Effector memory CD8-positive, alpha-beta T cell (primary cell): Measurements from ENCODE around the gene CNN3.
"Not testable (repeated sequence)": the region's sequence is repeated elsewhere in the genome, so short reads cannot be mapped to it uniquely, and the experiment has no call there.

Experiments
- ATAC-seq: fragments of 150-1000 bp; cut with Tn5 transposase; replicated peaks from 2 replicates; pipeline ENCODE4 v1.10.0; 2021; ENCODE audit warnings: mild to moderate bottlenecking, moderate library complexity
- DNase-seq, 3 experiments: peaks; one replicate each; pipeline ENCODE4 v3.0.0; 2021
- H3K27ac Mint-ChIP-seq, 2 donors: one replicate each; pipeline ENCODE4 v1.8.0; 2022; ENCODE audit warnings: mild to moderate bottlenecking in 2 of 2, mixed read lengths in 2 of 2, moderate library complexity in 2 of 2
- H3K27me3 Mint-ChIP-seq, 2 donors: one replicate each; pipeline ENCODE4 v1.8.0; 2022; ENCODE audit warnings: mixed read lengths in 2 of 2
- H3K36me3 Mint-ChIP-seq: one replicate; pipeline ENCODE4 v1.8.0; 2022; ENCODE audit warnings: mild to moderate bottlenecking, moderate library complexity, mixed read lengths; ENCODE audit not compliant: insufficient read depth
- H3K4me1 Mint-ChIP-seq, 2 donors: one replicate each; pipeline ENCODE4 v1.8.0; 2022; ENCODE audit warnings: low read depth in 2 of 2, mixed read lengths in 2 of 2
- H3K4me3 Mint-ChIP-seq, 2 donors: one replicate each; pipeline ENCODE4 v1.8.0; 2022; ENCODE audit warnings: mild to moderate bottlenecking in 2 of 2, mixed read lengths in 2 of 2, moderate library complexity in 2 of 2
- H3K9me3 Mint-ChIP-seq, 2 donors: one replicate each; pipeline ENCODE4 v1.8.0; 2022; ENCODE audit warnings: mixed read lengths in 2 of 2

Gene CNN3

GRCh38 chr1:94941480-94941879 is 14.6 kb upstream of the CNN3 start:
- not testable (repeated sequence) for H3K27ac Mint-ChIP-seq, H3K9me3 Mint-ChIP-seq, H3K4me1 Mint-ChIP-seq, H3K4me3 Mint-ChIP-seq, ATAC-seq, H3K36me3 Mint-ChIP-seq, DNase-seq
- peaks cover 40 to 45% of the 10 kb centered on the region in 2 donors for H3K27me3 Mint-ChIP-seq

- no peak for ATAC-seq
- H3K27ac Mint-ChIP-seq, result no peak overlapping the region
- H3K27me3 Mint-ChIP-seq, result peaks cover 38 to 47% of the 10 kb centered on the region in 2 donors
Measured at GRCh38 chr1:94940738-94941137, 13.8 kb upstream of the CNN3 start.

GRCh38 chr1:94937820-94938219 is 10.9 kb upstream of the CNN3 start:
- Mint-ChIP-seq H3K27ac (no peak overlapping the region), H3K4me1 (no peaks in the 10 kb centered on the region), H3K27me3 (peaks cover 11 to 31% of the 10 kb centered on the region in 2 donors), H3K36me3 (no peaks in the 10 kb centered on the region), H3K4me3 (no peak overlapping the region), H3K9me3 (no peaks in the 10 kb centered on the region)
- DNase-seq (no peak), ATAC-seq (no peak)

More at GRCh38 chr1:94940738-94941137, 13.8 kb upstream of the CNN3 start:
- H3K36me3 Mint-ChIP-seq, result no peaks in the 10 kb centered on the region
- no peaks in the 10 kb centered on the region for H3K9me3 Mint-ChIP-seq
- H3K4me3 Mint-ChIP-seq, result no peak overlapping the region
- no peak for DNase-seq
- H3K4me1 Mint-ChIP-seq, result no peaks in the 10 kb centered on the region

GRCh38 chr1:94936861-94937620 is 10.1 kb upstream of the CNN3 start:
- no peak overlapping the region for H3K4me3 Mint-ChIP-seq
- H3K36me3 Mint-ChIP-seq, result no peaks in the 10 kb centered on the region
- no peaks in the 10 kb centered on the region for H3K4me1 Mint-ChIP-seq
- ATAC-seq (no peak), DNase-seq (no peak)
- no peaks in the 10 kb centered on the region for H3K9me3 Mint-ChIP-seq
- peaks cover 11 to 31% of the 10 kb centered on the region in 2 donors for H3K27me3 Mint-ChIP-seq
- no peak overlapping the region for H3K27ac Mint-ChIP-seq

GRCh38 chr1:94935476-94935875 is 8.6 kb upstream of the CNN3 start:
- Mint-ChIP-seq H3K9me3 (no peaks in the 10 kb centered on the region), H3K4me3 (no peak overlapping the region), H3K4me1 (no peaks in the 10 kb centered on the region), H3K36me3 (no peaks in the 10 kb centered on the region), H3K27ac (no peak overlapping the region), H3K27me3 (peaks cover 11 to 21% of the 10 kb centered on the region in 2 donors)
- ATAC-seq, result no peak
- no peak for DNase-seq

GRCh38 chr1:94935034-94935433 is 8.1 kb upstream of the CNN3 start:
- H3K4me1 Mint-ChIP-seq, result no peaks in the 10 kb centered on the region
- no peaks in the 10 kb centered on the region for H3K36me3 Mint-ChIP-seq

GRCh38 chr1:94934551-94934950 is 7.6 kb upstream of the CNN3 start:
- no peak overlapping the region for H3K4me3 Mint-ChIP-seq
- H3K27ac Mint-ChIP-seq, result no peak overlapping the region
- DNase-seq, result no peak
- H3K9me3 Mint-ChIP-seq, result no peaks in the 10 kb centered on the region
- ATAC-seq, result no peak
- H3K4me1 Mint-ChIP-seq, result no peaks in the 10 kb centered on the region
- H3K36me3 Mint-ChIP-seq, result no peaks in the 10 kb centered on the region
- peaks cover 11 to 22% of the 10 kb centered on the region in 2 donors for H3K27me3 Mint-ChIP-seq

More at GRCh38 chr1:94935034-94935433, 8.1 kb upstream of the CNN3 start:
- ATAC-seq, result no peak
- no peaks in the 10 kb centered on the region for H3K9me3 Mint-ChIP-seq
- peaks cover 11 to 20% of the 10 kb centered on the region in 2 donors for H3K27me3 Mint-ChIP-seq
- H3K4me3 Mint-ChIP-seq, result no peak overlapping the region
- no peak overlapping the region for H3K27ac Mint-ChIP-seq
- no peak for DNase-seq

GRCh38 chr1:94931254-94931841 is 4.4 kb upstream of the CNN3 start:
- peaks cover 3 to 7% of the 10 kb centered on the region in 2 donors for H3K4me1 Mint-ChIP-seq
- H3K4me3 Mint-ChIP-seq, result no peak overlapping the region
- peaks cover 18 to 33% of the 10 kb centered on the region in 2 donors for H3K27me3 Mint-ChIP-seq
- ATAC-seq, result no peak
- H3K27ac Mint-ChIP-seq, result no peak overlapping the region
- no peaks in the 10 kb centered on the region for H3K36me3 Mint-ChIP-seq
- no peaks in the 10 kb centered on the region for H3K9me3 Mint-ChIP-seq
- no peak for DNase-seq

- H3K4me1 Mint-ChIP-seq, result peaks cover 12% of the 10 kb centered on the region in 2 donors
Measured at GRCh38 chr1:94929351-94930217, 2.7 kb upstream of the CNN3 start.

GRCh38 chr1:94928293-94928939 is 1.5 kb upstream of the CNN3 start:
- H3K4me3 Mint-ChIP-seq, result peak overlapping the region; percentile 78 to 84

More at GRCh38 chr1:94929351-94930217, 2.7 kb upstream of the CNN3 start:
- DNase-seq (no peak), ATAC-seq (no peak)
- Mint-ChIP-seq H3K27me3 (peaks cover 35 to 40% of the 10 kb centered on the region in 2 donors), H3K4me3 (no peak overlapping the region), H3K9me3 (no peaks in the 10 kb centered on the region), H3K27ac (no peak overlapping the region), H3K36me3 (no peaks in the 10 kb centered on the region)

GRCh38 chr1:94927405-94928175 is 680 bp upstream of the CNN3 start:
- Mint-ChIP-seq H3K9me3 (no peaks in the 10 kb centered on the region), H3K4me1 (peaks cover 12 to 16% of the 10 kb centered on the region in 2 donors), H3K36me3 (peaks cover 2% of the 10 kb centered on the region), H3K4me3 (peak overlapping the region; percentile 78 to 84), H3K27me3 (peaks cover 55 to 60% of the 10 kb centered on the region in 2 donors), H3K27ac (peak overlapping the region in 1 of 2 donors; percentile 19)
- ATAC-seq, result no peak
- no peak for DNase-seq

More at GRCh38 chr1:94928293-94928939, 1.5 kb upstream of the CNN3 start:
- Mint-ChIP-seq H3K27ac (peak overlapping the region in 1 of 2 donors; percentile 19), H3K4me1 (peaks cover 12 to 16% of the 10 kb centered on the region in 2 donors), H3K36me3 (no peaks in the 10 kb centered on the region), H3K27me3 (peaks cover 47 to 51% of the 10 kb centered on the region in 2 donors), H3K9me3 (no peaks in the 10 kb centered on the region)
- ATAC-seq, result no peak
- no peak for DNase-seq

- Mint-ChIP-seq H3K27ac (no peak overlapping the region), H3K9me3 (no peaks in the 10 kb centered on the region), H3K36me3 (peaks cover 2% of the 10 kb centered on the region), H3K4me3 (peak overlapping the region; percentile 63 to 72), H3K4me1 (peaks cover 12 to 16% of the 10 kb centered on the region in 2 donors), H3K27me3 (peaks cover 55 to 69% of the 10 kb centered on the region in 2 donors)
- ATAC-seq (peak; percentile 14), DNase-seq (peak in 1 of 3 experiments; percentile 1)
Measured at GRCh38 chr1:94926126-94926914, 590 bp downstream of the CNN3 start.
